GM19238 (cell line): ENCODE measurements around the gene DNAJB5.
"Not testable (repeated sequence)": the region's sequence is repeated elsewhere in the genome, so short reads cannot be mapped to it uniquely, and the experiment has no call there.

Experiments used
- DNase-seq: peaks from one replicate; pipeline ENCODE4 v3.0.0; 2011; ENCODE audit warnings: low spot score; ENCODE audit not compliant: insufficient read length

The DNAJB5 gene

GRCh38 chr9:34989003-34989945 is at the start of gene DNAJB5:
TSS of gene DNAJB5 (plus strand) at chr9:34989745. CDS start at chr9:34990631, 886 bp downstream.
- DNase-seq: peak; percentile 92

GRCh38 chr9:34939989-34940388 is 49.6 kb upstream of the DNAJB5 start:
- DNase-seq: not testable (repeated sequence)

- no peak for DNase-seq
Observed at GRCh38 chr9:34948451-34948850, 41.1 kb upstream of the DNAJB5 start.

- no peak for DNase-seq
Observed at GRCh38 chr9:34954225-34954624, 35.3 kb upstream of the DNAJB5 start.

GRCh38 chr9:34956066-34956465 is 33.5 kb upstream of the DNAJB5 start:
- not testable (repeated sequence) for DNase-seq

- DNase-seq: no peak
Observed at GRCh38 chr9:34956648-34957047, 32.9 kb upstream of the DNAJB5 start.

- no peak for DNase-seq
Observed at GRCh38 chr9:34957492-34958410, 31.8 kb upstream of the DNAJB5 start, which contains the start of gene PHF24. TSS of gene PHF24 (plus strand) at chr9:34958285. CDS start at chr9:34971299, 13,014 bp downstream.

- DNase-seq: no peak
Observed at GRCh38 chr9:34958411-34958982, 31.0 kb upstream of the DNAJB5 start.

- no peak for DNase-seq
Observed at GRCh38 chr9:34959461-34959860, 30.1 kb upstream of the DNAJB5 start.

GRCh38 chr9:34961574-34962490 is 27.7 kb upstream of the DNAJB5 start:
- DNase-seq: no peak

GRCh38 chr9:34962546-34962945 is 27.0 kb upstream of the DNAJB5 start:
- no peak for DNase-seq

GRCh38 chr9:34963552-34963951 is 26.0 kb upstream of the DNAJB5 start:
- DNase-seq: no peak

GRCh38 chr9:34964458-34964857 is 25.1 kb upstream of the DNAJB5 start:
- DNase-seq: no peak

- DNase-seq: no peak
Observed at GRCh38 chr9:34971146-34971811, 18.3 kb upstream of the DNAJB5 start.

- DNase-seq: no peak
Observed at GRCh38 chr9:34974664-34975063, 14.9 kb upstream of the DNAJB5 start.

GRCh38 chr9:34976441-34976840 is 13.1 kb upstream of the DNAJB5 start:
- no peak for DNase-seq

- no peak for DNase-seq
Observed at GRCh38 chr9:34976992-34977391, 12.6 kb upstream of the DNAJB5 start.

GRCh38 chr9:34980181-34980761 is 9.3 kb upstream of the DNAJB5 start:
- DNase-seq: no peak

GRCh38 chr9:34982361-34982760 is 7.2 kb upstream of the DNAJB5 start:
- no peak for DNase-seq

GRCh38 chr9:34983209-34983608 is 6.3 kb upstream of the DNAJB5 start:
- DNase-seq: no peak
